Cardiac fibroblast (primary cell): ENCODE results near the gene GPR179.

Experiments used
- DNase-seq, 2 donors: peaks; one replicate each; pipeline versions ENCODE4 v3.0.0 to v3.0.0-alpha.2; 2010; ENCODE audit warnings: low read depth in 2 of 2
- H3K4me3 ChIP-seq, 2 donors: replicated peaks in 1 of 2; 1 replicate in 1 of 2; 2 replicates in 1 of 2; pipeline ENCODE4 v1.5.1; 2011; ENCODE audit warnings: low read depth in 2 of 2, low read length in 2 of 2, mild to moderate bottlenecking in 2 of 2, moderate library complexity in 1 of 2
- TF ChIP-seq, protein P1 (sequence below): IDR thresholded peaks from one replicate; pipeline ENCODE4 v1.5.1; 2011; ENCODE audit warnings: low read depth, mild to moderate bottlenecking, low read length, inconsistent platforms

The GPR179 gene

DNA sequence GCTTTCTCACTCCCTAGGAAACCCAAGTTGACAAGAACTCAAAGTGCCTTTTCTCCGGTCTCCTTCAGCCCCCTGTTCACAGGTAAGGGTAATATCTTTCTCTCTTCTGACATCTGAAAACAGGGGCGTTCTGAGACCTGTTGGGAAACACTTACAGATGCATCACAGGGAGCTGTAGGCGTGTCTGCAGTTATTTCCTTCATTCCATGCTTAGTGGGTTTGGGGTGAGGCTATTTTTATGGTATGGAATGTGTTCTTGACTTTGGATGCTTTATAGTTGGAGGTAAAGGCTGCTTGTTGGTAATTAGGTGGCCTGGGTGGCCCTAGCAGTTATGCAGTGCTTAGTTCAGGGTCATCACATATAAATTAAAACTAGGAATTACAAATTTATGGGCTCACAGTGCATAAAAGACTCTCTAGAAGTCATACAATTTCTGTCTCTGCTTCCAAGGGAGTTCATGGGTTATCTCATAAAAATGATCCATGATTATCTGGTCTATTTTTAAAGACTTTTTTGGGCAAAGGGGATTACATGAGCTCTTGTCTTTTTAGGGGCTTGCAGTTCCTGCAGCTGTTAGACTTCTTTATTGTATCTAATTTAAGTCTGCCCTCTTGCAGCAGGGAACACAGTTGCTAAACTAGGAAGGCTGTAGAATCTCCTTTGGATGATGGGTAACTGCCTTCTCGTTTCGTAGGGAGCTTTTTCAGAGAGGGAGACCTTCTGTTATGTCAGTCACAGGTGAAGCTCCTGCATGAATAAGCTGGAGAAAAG, 18.1 kb upstream of the GPR179 start:
- TF ChIP-seq, protein P1, sequence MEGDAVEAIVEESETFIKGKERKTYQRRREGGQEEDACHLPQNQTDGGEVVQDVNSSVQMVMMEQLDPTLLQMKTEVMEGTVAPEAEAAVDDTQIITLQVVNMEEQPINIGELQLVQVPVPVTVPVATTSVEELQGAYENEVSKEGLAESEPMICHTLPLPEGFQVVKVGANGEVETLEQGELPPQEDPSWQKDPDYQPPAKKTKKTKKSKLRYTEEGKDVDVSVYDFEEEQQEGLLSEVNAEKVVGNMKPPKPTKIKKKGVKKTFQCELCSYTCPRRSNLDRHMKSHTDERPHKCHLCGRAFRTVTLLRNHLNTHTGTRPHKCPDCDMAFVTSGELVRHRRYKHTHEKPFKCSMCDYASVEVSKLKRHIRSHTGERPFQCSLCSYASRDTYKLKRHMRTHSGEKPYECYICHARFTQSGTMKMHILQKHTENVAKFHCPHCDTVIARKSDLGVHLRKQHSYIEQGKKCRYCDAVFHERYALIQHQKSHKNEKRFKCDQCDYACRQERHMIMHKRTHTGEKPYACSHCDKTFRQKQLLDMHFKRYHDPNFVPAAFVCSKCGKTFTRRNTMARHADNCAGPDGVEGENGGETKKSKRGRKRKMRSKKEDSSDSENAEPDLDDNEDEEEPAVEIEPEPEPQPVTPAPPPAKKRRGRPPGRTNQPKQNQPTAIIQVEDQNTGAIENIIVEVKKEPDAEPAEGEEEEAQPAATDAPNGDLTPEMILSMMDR, result no peak
- no peak for DNase-seq
- H3K4me3 ChIP-seq, result no peak overlapping the region

GRCh38 chr17:38358586-38359513, 15.1 kb upstream of the GPR179 start:
- DNase-seq, result no peak
- TF ChIP-seq, protein P1, result no peak
- H3K4me3 ChIP-seq, result no peak overlapping the region

GRCh38 chr17:38357486-38358123, 13.8 kb upstream of the GPR179 start:
- TF ChIP-seq, protein P1, result no peak
- DNase-seq, result no peak
- H3K4me3 ChIP-seq, result no peak overlapping the region

- TF ChIP-seq, protein P1, result no peak
- DNase-seq, result no peak
- no peak overlapping the region for H3K4me3 ChIP-seq
These were observed 11.5 kb upstream of the GPR179 start for GRCh38 chr17:38355251-38355650.

DNA sequence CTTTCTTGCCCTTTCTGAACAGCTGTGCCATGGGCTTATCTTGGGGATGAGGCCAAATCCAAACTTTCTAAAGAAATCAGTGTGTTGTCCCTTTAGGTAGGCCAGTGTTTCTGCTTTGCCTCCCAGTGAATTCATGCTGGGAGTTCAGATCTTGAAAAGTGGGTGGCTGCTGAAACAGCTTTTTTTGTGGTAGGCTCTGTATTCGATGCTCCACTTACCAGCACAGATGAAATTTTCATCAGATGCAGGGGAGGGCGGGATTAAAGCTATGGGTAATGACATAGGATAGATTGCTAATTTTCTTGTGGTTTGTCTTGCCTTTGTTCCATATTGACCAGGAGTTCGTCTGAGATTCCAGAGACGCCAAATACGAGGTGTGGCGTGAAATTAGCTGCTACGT, 10.7 kb upstream of the GPR179 start:
- H3K4me3 ChIP-seq, result no peak overlapping the region
- TF ChIP-seq, protein P1, result no peak
- DNase-seq, result no peak

- TF ChIP-seq, protein P1, result no peak
- no peak for DNase-seq
- peak overlapping the region in 1 of 2 donors; percentile 74 for H3K4me3 ChIP-seq
These were observed 9.9 kb upstream of the GPR179 start for GRCh38 chr17:38353668-38354067.
